Activated naive CD8-positive, alpha-beta T cell treated with anti-CD3 and anti-CD28 coated beads, Interleukin-2, amount 50 U/mL, for 24 hours (primary cell): Measurements from ENCODE around the gene JMJD1C.
A peak's percentile ranks its signal among the peaks of the same experiment; 100 is the strongest.

ENCODE experiments used
- ATAC-seq: fragments of 150-1000 bp; cut with Tn5 transposase; one replicate; pipeline ENCODE4 v1.10.0; 2021
- DNase-seq: peaks from one replicate; pipeline ENCODE4 v3.0.0; 2021
- H3K27ac Mint-ChIP-seq: one replicate; pipeline ENCODE4 v1.8.0; 2021; ENCODE audit warnings: mild to moderate bottlenecking, mixed read lengths
- H3K27me3 Mint-ChIP-seq: one replicate; pipeline ENCODE4 v1.8.0; 2021; ENCODE audit warnings: mixed read lengths
- H3K36me3 Mint-ChIP-seq: one replicate; pipeline ENCODE4 v1.8.0; 2021; ENCODE audit warnings: low read depth, mixed read lengths
- H3K4me1 Mint-ChIP-seq: one replicate; pipeline ENCODE4 v1.8.0; 2021; ENCODE audit warnings: mixed read lengths
- H3K4me3 Mint-ChIP-seq: one replicate; pipeline ENCODE4 v1.8.0; 2021; ENCODE audit warnings: mild to moderate bottlenecking, moderate library complexity, mixed read lengths
- H3K9me3 Mint-ChIP-seq: one replicate; pipeline ENCODE4 v1.8.0; 2021; ENCODE audit warnings: mixed read lengths

JMJD1C gene

DNA sequence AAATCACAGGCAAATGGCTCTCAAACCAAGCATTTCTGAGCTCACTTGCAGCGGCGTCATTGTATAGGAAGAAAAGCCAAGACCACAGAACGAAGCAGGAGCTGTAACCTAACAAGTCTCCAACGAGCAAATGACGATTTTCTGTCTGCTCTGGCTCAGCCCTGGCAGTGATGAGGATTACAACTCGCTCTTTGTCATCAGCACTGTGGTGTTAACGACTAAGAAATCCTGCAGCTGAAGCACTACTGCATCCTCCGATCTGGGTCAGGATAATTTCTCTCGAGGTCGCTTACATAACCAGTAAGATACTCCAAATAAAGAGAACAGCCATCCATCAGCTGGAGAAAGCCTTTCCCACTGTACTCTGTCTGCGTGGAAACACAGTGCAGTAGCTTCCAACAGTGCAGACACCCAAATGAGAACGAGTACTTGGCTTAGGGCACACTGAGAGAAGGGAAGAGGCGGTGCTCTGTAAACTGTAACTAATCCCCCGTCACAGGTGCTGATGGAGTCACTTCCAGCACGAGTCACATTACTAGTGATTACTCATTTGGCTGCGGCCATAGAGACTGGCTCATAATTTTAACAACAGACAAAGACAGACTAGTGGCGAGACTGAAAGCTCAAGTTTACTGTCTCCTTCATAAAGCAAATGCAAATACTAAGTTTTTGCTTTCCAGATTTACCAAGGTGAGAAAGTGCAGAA lies 196.8 kb downstream of the JMJD1C start:
- peak overlapping the region; percentile 93 for H3K4me3 Mint-ChIP-seq

DNA sequence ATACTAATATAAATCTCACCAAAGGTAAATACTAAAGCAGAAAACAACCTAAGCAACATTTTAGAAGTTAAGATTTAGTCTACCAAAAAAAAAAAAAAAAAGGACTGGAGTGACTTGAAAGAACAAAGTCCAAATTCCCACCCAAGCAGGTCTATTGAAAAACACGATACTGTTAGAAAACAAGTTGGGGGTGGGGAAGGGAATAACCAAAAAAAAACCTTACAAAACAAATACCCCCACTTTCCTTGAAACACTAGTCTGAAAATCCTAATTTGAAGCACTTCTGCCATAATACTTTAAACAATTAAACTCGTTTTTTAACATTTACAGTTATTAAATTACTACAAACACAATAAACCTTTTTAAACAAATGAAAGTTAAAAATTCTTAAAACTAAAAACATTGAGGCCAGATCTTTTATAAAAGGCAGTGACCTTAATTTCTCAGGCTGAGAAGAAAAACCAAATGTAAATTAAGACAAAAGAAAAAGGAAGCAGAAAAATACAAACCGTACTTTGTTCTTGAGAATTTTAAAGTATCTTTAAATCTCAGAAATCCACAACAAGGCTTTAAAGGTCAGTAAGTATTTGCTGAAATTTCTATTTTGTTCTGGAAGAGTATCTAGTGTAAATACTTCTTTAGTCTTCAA lies 197.5 kb downstream of the JMJD1C start:
- Mint-ChIP-seq H3K27me3 (no peaks in the 10 kb centered on the region), H3K4me3 (peak overlapping the region; percentile 93), H3K27ac (peak overlapping the region; percentile 97), H3K9me3 (no peaks in the 10 kb centered on the region), H3K4me1 (peaks cover 26% of the 10 kb centered on the region), H3K36me3 (peaks cover 2% of the 10 kb centered on the region)
- no peak for ATAC-seq
- no peak for DNase-seq

More for the DNA sequence above, 196.8 kb downstream of the JMJD1C start:
- peak; percentile 64 for DNase-seq
- H3K27me3 Mint-ChIP-seq, result no peaks in the 10 kb centered on the region
- peak overlapping the region; percentile 97 for H3K27ac Mint-ChIP-seq
- H3K9me3 Mint-ChIP-seq, result no peaks in the 10 kb centered on the region
- ATAC-seq, result peak; percentile 98
- H3K4me1 Mint-ChIP-seq, result peaks cover 27% of the 10 kb centered on the region
- H3K36me3 Mint-ChIP-seq, result peaks cover 2% of the 10 kb centered on the region

DNA sequence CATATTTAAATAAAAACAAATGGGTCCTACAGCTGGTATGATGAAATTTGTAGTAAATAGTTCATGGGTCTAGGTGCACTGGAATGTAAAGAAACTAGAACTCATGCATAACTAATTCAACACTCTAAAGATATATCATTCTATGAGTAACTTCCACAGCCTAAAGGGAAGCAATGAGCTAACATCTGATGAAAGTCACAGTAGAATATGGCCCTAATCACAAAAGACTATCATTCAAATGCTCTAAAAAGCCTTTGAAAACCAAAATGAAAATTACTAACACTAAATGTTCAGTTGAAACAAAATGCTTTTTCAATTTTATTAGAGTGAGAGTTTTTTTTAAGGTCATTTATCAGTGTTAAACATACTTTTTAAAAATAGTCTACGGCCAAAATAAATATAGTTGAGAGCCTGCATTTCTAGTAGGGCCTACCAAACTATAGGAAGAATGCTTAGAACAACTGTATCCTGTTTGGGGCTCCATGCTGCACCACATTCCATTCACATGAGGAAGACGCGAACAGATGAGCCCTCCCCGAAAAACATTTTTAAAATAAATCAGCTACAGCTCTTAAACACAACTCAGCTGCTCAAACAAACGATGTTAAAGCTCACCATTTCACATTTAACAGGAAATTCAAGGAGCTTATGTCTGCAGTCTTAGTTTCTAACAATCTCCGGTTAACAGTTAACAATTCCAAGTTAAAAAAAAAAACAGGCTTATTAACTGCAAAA lies 198.2 kb downstream of the JMJD1C start:
- H3K36me3 Mint-ChIP-seq, result peaks cover 8% of the 10 kb centered on the region
- DNase-seq, result no peak
- peak overlapping the region; percentile 93 for H3K4me3 Mint-ChIP-seq
- H3K4me1 Mint-ChIP-seq, result peaks cover 30% of the 10 kb centered on the region
- ATAC-seq, result no peak
- H3K9me3 Mint-ChIP-seq, result no peaks in the 10 kb centered on the region
- H3K27me3 Mint-ChIP-seq, result no peaks in the 10 kb centered on the region
- peak overlapping the region; percentile 97 for H3K27ac Mint-ChIP-seq

GRCh38 chr10:63266391-63267316 lies 199.1 kb downstream of the JMJD1C start:
- ATAC-seq, result no peak
- Mint-ChIP-seq H3K27ac (peak overlapping the region; percentile 97), H3K4me3 (peak overlapping the region; percentile 93), H3K4me1 (peaks cover 37% of the 10 kb centered on the region), H3K36me3 (peaks cover 8% of the 10 kb centered on the region), H3K27me3 (no peaks in the 10 kb centered on the region), H3K9me3 (no peaks in the 10 kb centered on the region)
- no peak for DNase-seq

GRCh38 chr10:63265683-63266235 lies 200.0 kb downstream of the JMJD1C start:
- Mint-ChIP-seq H3K4me1 (peaks cover 45% of the 10 kb centered on the region), H3K4me3 (peak overlapping the region; percentile 93), H3K36me3 (peaks cover 14% of the 10 kb centered on the region), H3K9me3 (no peaks in the 10 kb centered on the region), H3K27ac (peak overlapping the region; percentile 97), H3K27me3 (no peaks in the 10 kb centered on the region)
- no peak for DNase-seq
- ATAC-seq, result no peak

- Mint-ChIP-seq H3K27ac (peak overlapping the region; percentile 92), H3K4me1 (peaks cover 43% of the 10 kb centered on the region), H3K27me3 (no peaks in the 10 kb centered on the region), H3K36me3 (peaks cover 17% of the 10 kb centered on the region), H3K4me3 (peak overlapping the region; percentile 89), H3K9me3 (no peaks in the 10 kb centered on the region)
- DNase-seq (peak; percentile 49), ATAC-seq (no peak)
Observed at GRCh38 chr10:63265222-63265617, 200.6 kb downstream of the JMJD1C start.

- Mint-ChIP-seq H3K36me3 (peaks cover 21% of the 10 kb centered on the region), H3K27me3 (no peaks in the 10 kb centered on the region), H3K4me3 (peak overlapping the region; percentile 89), H3K27ac (peak overlapping the region; percentile 92), H3K4me1 (peaks cover 45% of the 10 kb centered on the region), H3K9me3 (no peaks in the 10 kb centered on the region)
- DNase-seq (no peak), ATAC-seq (no peak)
Observed at GRCh38 chr10:63264617-63265221, 201.1 kb downstream of the JMJD1C start.

GRCh38 chr10:63262430-63263073 lies 203.2 kb downstream of the JMJD1C start:
- DNase-seq (no peak), ATAC-seq (no peak)
- Mint-ChIP-seq H3K9me3 (no peaks in the 10 kb centered on the region), H3K4me3 (peak overlapping the region; percentile 41), H3K27me3 (no peaks in the 10 kb centered on the region), H3K36me3 (peaks cover 35% of the 10 kb centered on the region), H3K4me1 (peaks cover 64% of the 10 kb centered on the region), H3K27ac (peak overlapping the region; percentile 65)

DNA sequence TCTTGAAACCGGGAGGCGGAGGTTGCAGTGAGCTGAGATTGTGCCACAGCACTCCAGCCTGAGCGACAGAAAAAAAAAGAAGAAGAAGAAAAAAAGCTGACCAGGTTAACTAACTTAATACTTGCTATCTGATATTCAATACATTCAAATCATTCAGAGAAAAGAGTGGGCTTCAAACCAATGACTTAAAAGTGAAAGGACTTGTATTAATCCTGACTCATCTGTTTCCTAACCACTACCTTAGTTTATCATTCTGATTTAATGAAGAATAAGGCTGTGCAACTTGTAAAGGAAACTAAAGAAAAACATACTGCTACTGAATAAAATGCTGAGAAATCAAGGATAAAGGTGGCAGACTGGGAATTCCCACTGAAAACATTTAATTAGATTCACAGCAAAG lies 204.3 kb downstream of the JMJD1C start:
- H3K27me3 Mint-ChIP-seq, result no peaks in the 10 kb centered on the region
- peak; percentile 72 for ATAC-seq
- peaks cover 74% of the 10 kb centered on the region for H3K4me1 Mint-ChIP-seq
- peaks cover 40% of the 10 kb centered on the region for H3K36me3 Mint-ChIP-seq
- DNase-seq, result no peak
- H3K27ac Mint-ChIP-seq, result peak overlapping the region; percentile 67
- no peaks in the 10 kb centered on the region for H3K9me3 Mint-ChIP-seq
- H3K4me3 Mint-ChIP-seq, result peak overlapping the region; percentile 49

DNA sequence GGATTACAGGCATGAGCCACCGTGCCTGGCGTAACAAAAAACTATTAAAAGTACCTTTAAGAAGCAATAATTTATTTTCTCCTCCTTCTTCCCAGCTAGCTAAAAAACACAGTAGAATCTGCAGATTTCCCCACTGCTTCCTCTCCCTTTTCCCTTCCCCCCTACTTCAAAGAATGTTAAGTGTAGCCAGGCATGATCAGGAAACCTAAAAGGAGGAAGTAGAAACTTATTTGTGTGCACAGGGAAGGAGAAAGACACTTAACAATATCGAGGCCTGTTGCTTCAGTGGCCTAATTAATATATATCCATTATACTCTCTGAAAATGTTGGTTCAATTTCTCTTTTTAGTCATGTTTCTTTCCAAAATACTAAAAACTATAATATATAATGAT lies 204.9 kb downstream of the JMJD1C start:
- peak overlapping the region; percentile 81 for H3K27ac Mint-ChIP-seq
- H3K27me3 Mint-ChIP-seq, result no peaks in the 10 kb centered on the region
- no peak for ATAC-seq
- peak overlapping the region; percentile 28 for H3K4me3 Mint-ChIP-seq
- no peak for DNase-seq
- H3K36me3 Mint-ChIP-seq, result peaks cover 40% of the 10 kb centered on the region
- no peaks in the 10 kb centered on the region for H3K9me3 Mint-ChIP-seq
- H3K4me1 Mint-ChIP-seq, result peaks cover 78% of the 10 kb centered on the region

DNA sequence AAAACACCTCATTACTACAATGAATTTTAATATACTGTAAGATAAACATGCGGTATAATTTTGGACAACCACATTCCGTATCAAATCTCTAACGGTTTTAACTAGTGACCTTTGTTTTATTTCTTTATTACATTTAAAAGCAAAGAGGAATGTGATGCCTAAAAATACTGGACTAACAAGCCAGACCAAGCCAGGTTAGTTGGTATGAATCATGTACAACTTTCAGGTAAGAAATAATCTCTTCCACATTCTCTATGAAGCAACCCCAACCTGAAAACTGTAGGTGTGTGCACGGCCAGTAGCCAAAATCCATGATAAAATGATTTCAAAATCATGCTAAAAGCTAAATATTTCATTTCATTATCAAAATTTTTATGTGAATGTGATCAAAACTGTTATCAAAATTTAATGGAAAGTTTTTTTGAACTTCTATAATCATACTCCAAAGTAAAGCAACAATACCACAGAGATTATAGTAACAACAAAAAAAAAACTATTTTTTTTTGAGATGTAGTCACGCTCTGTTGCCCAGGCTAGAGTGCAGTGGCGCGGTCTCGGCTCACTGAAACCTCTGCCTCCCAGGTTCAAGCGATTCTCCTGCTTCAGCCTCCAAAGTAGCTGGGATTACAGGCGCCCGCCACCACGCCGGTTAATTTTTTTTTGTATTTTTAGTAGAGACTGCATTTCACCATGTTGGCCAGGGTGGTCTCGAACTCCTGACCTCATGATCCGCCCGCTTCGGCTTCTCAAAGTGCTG lies 205.5 kb downstream of the JMJD1C start:
- Mint-ChIP-seq H3K36me3 (peaks cover 40% of the 10 kb centered on the region), H3K27me3 (no peaks in the 10 kb centered on the region), H3K27ac (peak overlapping the region; percentile 81), H3K4me3 (no peak overlapping the region), H3K4me1 (peaks cover 79% of the 10 kb centered on the region), H3K9me3 (no peaks in the 10 kb centered on the region)
- ATAC-seq, result no peak
- DNase-seq, result no peak

GRCh38 chr10:63258920-63259678 lies 206.7 kb downstream of the JMJD1C start:
- Mint-ChIP-seq H3K36me3 (peaks cover 38% of the 10 kb centered on the region), H3K4me1 (peaks cover 85% of the 10 kb centered on the region), H3K9me3 (no peaks in the 10 kb centered on the region), H3K27ac (peak overlapping the region; percentile 26), H3K4me3 (no peak overlapping the region), H3K27me3 (no peaks in the 10 kb centered on the region)
- no peak for ATAC-seq
- DNase-seq, result no peak
